K562 (cell line): ENCODE data around the gene PPARD. TPM values are rescaled to one million over a fixed set of nuclear protein-coding genes. Genes with fewer than 3 reads are reported as not detected.

Experiments
- BRD4 ChIP-seq: fragments of 200-600 bp; sonication (generic); IDR thresholded peaks from 2 replicates; pipeline ENCODE4 v1.6.1; 2017; ENCODE audit warnings: inconsistent platforms
- CBX3 ChIP-seq, 2 experiments: IDR thresholded peaks; 1 replicate in 1 of 2; 2 replicates in 1 of 2; pipeline ENCODE4 v1.6.1; 2012; ENCODE audit warnings: inconsistent platforms in 2 of 2, low read length in 2 of 2, borderline replicate concordance in 1 of 2, control low read depth in 1 of 2
- CEBPB ChIP-seq: fragments of 450-650 bp; IDR thresholded peaks from 2 replicates; pipeline ENCODE4 v1.6.1; 2016; ENCODE audit warnings: missing genetic modification characterization, missing compliant biosample characterization
- CHCHD3 ChIP-seq: fragments of 250-450 bp; sonication (Bioruptor Pico); IDR thresholded peaks from 2 replicates; pipeline ENCODE4 v2.1.2; 2022; ENCODE audit warnings: mild to moderate bottlenecking
- MTA1 ChIP-seq: fragments of 450-650 bp; IDR thresholded peaks from 2 replicates; pipeline ENCODE4 v1.6.1; 2017; ENCODE audit warnings: borderline replicate concordance
- NFRKB ChIP-seq: fragments of 450-650 bp; IDR thresholded peaks from 2 replicates; pipeline ENCODE4 v1.6.1; 2016; ENCODE audit warnings: low read depth
- PML ChIP-seq: IDR thresholded peaks from 2 replicates; pipeline ENCODE4 v1.6.1; 2012; ENCODE audit warnings: low read length, inconsistent platforms
- PTRF ChIP-seq: fragments of 450-650 bp; IDR thresholded peaks from 2 replicates; pipeline ENCODE4 v1.6.1; 2016; ENCODE audit warnings: mild to moderate bottlenecking, missing genetic modification characterization, missing compliant biosample characterization
- ZKSCAN1 ChIP-seq: fragments of 150-350 bp; IDR thresholded peaks from 2 replicates; pipeline ENCODE4 v1.6.1; 2016; ENCODE audit warnings: low read depth, low read length
- ZNF175 ChIP-seq: fragments of 200-800 bp; sonication (Bioruptor generic); IDR thresholded peaks from 2 replicates; pipeline ENCODE4 v1.6.1; 2016; ENCODE audit warnings: low read depth, mild to moderate bottlenecking, missing genetic modification characterization, missing compliant biosample characterization
- ZNF347 ChIP-seq: fragments of 450-650 bp; formaldehyde crosslinking; IDR thresholded peaks from 2 replicates; pipeline ENCODE4 v1.4.0; 2020; ENCODE audit warnings: low read depth, mild to moderate bottlenecking, moderate library complexity
- ZNF583 ChIP-seq: fragments of 250-450 bp; sonication (Bioruptor Pico); IDR thresholded peaks from 2 replicates; pipeline ENCODE4 v1.4.0; 2020
- polyA plus RNA-seq, 8 experiments: library from polyadenylated mRNA; depleted of rRNA in 4 of 8; stranded (reverse) in 5 of 8; unstranded in 3 of 8; fragments of >200 nt; fragmentation: Nextera tagmentation in 2 of 8; fragmentation: Illumina TruSeq in 1 of 8; extraction: Ambion mirVana in 2 of 8; extraction: Trizol in 1 of 8; gene quantifications; 2 replicates each; pipeline versions ENCODE4 v1.2.1 to v1.2.3, GENCODE V29; 2011 to 2014; ENCODE audit warnings: inconsistent platforms in 1 of 8, missing spikeins in 1 of 8
- total RNA-seq, 7 experiments: library from RNA; depleted of rRNA in 6 of 7; stranded (reverse); fragments of >200 nt in 6 of 7; fragmentation: Illumina TruSeq in 2 of 7; extraction: Trizol in 2 of 7; gene quantifications; 2 replicates each; pipeline versions ENCODE4 v1.2.1 to v1.2.3, GENCODE V29; 2011 to 2021; ENCODE audit warnings: low replicate concordance in 1 of 7
- TF ChIP-seq, protein P1 (sequence below): sonication (generic); formaldehyde crosslinking; IDR thresholded peaks from 2 replicates; pipeline ENCODE4 v1.5.0; 2020; ENCODE audit warnings: missing genetic modification reagents
- TF ChIP-seq, protein P2 (sequence below): fragments of 450-650 bp; IDR thresholded peaks from 2 replicates; pipeline ENCODE4 v1.6.1; 2016; ENCODE audit warnings: antibody characterized with exemption
- TF ChIP-seq, protein P3 (sequence below): fragments of 450-650 bp; formaldehyde crosslinking; IDR thresholded peaks from 2 replicates; pipeline ENCODE4 v1.4.0; 2020; ENCODE audit warnings: mild to moderate bottlenecking, moderate library complexity
- TF ChIP-seq, protein P4 (sequence below), 2 experiments: fragments of 200-800 bp in 1 of 2; sonication (Bioruptor generic) in 1 of 2; sonication (generic) in 1 of 2; formaldehyde crosslinking in 1 of 2; IDR thresholded peaks in 1 of 2; conservative IDR thresholded peaks in 1 of 2; 2 replicates each; pipeline versions ENCODE4 v1.5.0 to v1.6.1; 2016 to 2020; ENCODE audit warnings: missing compliant biosample characterization in 1 of 2, missing genetic modification characterization in 1 of 2, missing genetic modification reagents in 1 of 2
- TF ChIP-seq, protein P5 (sequence below), 2 experiments: fragments of 450-650 bp; conservative IDR thresholded peaks; 2 replicates each; pipeline ENCODE4 v1.6.1; 2017; ENCODE audit warnings: mild to moderate bottlenecking in 2 of 2, moderate library complexity in 2 of 2
- TF ChIP-seq, protein P6 (sequence below): sonication (generic); formaldehyde crosslinking; IDR thresholded peaks from 2 replicates; pipeline ENCODE4 v1.8.0; 2022; ENCODE audit warnings: missing genetic modification reagents, mild to moderate bottlenecking, moderate library complexity, borderline replicate concordance

PPARD gene
- total and polyA plus RNA-seq, 9 of the 15 experiments (the other 6 are each of a cell fraction or from before 2014, with no cell fraction given), result 0.14 to 13.2 (median 3.8) TPM

DNA sequence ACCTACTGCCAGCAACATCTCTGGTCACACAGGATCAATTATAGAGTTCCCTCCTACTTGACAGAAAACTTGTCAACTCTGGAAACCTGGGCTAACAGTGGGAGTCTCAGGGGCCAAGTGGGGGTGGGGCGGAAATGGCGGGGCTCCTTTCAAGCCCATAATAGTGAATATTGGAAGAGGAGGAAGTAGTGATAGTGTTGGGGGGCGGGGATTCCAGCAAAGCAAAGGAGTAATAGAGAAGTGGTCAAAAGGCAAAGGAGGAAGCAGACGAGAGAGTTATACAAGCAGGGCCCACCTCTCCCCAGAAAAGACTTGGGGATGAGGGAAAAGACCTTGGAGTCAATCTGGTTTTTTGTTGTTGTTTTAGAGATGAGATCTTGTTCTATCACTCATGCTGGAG lies 42.7 kb upstream of the PPARD start (continued):
- TF ChIP-seq, protein P1, sequence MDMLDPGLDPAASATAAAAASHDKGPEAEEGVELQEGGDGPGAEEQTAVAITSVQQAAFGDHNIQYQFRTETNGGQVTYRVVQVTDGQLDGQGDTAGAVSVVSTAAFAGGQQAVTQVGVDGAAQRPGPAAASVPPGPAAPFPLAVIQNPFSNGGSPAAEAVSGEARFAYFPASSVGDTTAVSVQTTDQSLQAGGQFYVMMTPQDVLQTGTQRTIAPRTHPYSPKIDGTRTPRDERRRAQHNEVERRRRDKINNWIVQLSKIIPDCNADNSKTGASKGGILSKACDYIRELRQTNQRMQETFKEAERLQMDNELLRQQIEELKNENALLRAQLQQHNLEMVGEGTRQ (CRISPR knock-in tag), result no peak
- TF ChIP-seq, protein P2, sequence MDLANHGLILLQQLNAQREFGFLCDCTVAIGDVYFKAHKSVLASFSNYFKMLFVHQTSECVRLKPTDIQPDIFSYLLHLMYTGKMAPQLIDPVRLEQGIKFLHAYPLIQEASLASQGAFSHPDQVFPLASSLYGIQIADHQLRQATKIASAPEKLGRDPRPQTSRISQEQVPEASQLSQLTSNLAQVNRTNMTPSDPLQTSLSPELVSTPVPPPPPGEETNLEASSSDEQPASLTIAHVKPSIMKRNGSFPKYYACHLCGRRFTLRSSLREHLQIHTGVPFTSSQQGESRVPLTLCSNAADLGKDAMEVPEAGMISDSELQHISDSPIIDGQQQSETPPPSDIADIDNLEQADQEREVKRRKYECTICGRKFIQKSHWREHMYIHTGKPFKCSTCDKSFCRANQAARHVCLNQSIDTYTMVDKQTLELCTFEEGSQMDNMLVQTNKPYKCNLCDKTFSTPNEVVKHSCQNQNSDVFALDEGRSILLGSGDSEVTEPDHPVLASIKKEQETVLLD, result peak; percentile 55; the same call in 1 of the 2 replicates
- TF ChIP-seq CHCHD3, result no peak
- no peak for TF ChIP-seq CEBPB (tag)
- TF ChIP-seq PML, result no peak
- no peak for TF ChIP-seq ZKSCAN1
- TF ChIP-seq, protein P3, sequence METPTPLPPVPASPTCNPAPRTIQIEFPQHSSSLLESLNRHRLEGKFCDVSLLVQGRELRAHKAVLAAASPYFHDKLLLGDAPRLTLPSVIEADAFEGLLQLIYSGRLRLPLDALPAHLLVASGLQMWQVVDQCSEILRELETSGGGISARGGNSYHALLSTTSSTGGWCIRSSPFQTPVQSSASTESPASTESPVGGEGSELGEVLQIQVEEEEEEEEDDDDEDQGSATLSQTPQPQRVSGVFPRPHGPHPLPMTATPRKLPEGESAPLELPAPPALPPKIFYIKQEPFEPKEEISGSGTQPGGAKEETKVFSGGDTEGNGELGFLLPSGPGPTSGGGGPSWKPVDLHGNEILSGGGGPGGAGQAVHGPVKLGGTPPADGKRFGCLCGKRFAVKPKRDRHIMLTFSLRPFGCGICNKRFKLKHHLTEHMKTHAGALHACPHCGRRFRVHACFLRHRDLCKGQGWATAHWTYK (CRISPR knock-in tag), result no peak
- TF ChIP-seq NFRKB, result no peak
- no peak for TF ChIP-seq PTRF
- no peak for TF ChIP-seq ZNF583 (CRISPR knock-in tag)
- TF ChIP-seq, protein P4, sequence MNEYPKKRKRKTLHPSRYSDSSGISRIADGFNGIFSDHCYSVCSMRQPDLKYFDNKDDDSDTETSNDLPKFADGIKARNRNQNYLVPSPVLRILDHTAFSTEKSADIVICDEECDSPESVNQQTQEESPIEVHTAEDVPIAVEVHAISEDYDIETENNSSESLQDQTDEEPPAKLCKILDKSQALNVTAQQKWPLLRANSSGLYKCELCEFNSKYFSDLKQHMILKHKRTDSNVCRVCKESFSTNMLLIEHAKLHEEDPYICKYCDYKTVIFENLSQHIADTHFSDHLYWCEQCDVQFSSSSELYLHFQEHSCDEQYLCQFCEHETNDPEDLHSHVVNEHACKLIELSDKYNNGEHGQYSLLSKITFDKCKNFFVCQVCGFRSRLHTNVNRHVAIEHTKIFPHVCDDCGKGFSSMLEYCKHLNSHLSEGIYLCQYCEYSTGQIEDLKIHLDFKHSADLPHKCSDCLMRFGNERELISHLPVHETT (CRISPR knock-in tag; conservative IDR thresholded peaks at IDR 0.05 in 1 of 2, IDR thresholded peaks at IDR 0.05 in 1 of 2), result no peak
- TF ChIP-seq ZNF175, result 0 out of 2 replicates have a peak, but pooled peaks have one; percentile 24
- TF ChIP-seq ZNF347, result no peak
- TF ChIP-seq BRD4, result no peak
- no peak for TF ChIP-seq CBX3 (IDR thresholded peaks at IDR 0.05; ENCODE audit: borderline replicate concordance in 1 of 2, low read length in 2 of 2)
- 0 out of 2 replicates have a peak, but pooled peaks have one; percentile 27 for TF ChIP-seq MTA1
- TF ChIP-seq, protein P5, sequence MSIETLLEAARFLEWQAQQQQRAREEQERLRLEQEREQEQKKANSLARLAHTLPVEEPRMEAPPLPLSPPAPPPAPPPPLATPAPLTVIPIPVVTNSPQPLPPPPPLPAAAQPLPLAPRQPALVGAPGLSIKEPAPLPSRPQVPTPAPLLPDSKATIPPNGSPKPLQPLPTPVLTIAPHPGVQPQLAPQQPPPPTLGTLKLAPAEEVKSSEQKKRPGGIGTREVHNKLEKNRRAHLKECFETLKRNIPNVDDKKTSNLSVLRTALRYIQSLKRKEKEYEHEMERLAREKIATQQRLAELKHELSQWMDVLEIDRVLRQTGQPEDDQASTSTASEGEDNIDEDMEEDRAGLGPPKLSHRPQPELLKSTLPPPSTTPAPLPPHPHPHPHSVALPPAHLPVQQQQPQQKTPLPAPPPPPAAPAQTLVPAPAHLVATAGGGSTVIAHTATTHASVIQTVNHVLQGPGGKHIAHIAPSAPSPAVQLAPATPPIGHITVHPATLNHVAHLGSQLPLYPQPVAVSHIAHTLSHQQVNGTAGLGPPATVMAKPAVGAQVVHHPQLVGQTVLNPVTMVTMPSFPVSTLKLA (conservative IDR thresholded peaks at IDR 0.05), result no peak
- TF ChIP-seq, protein P6, sequence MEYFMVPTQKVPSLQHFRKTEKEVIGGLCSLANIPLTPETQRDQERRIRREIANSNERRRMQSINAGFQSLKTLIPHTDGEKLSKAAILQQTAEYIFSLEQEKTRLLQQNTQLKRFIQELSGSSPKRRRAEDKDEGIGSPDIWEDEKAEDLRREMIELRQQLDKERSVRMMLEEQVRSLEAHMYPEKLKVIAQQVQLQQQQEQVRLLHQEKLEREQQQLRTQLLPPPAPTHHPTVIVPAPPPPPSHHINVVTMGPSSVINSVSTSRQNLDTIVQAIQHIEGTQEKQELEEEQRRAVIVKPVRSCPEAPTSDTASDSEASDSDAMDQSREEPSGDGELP (CRISPR knock-in tag), result no peak
